Ishikawa (cell line): ENCODE measurements around the gene TNFAIP2.

Experiments
- CEBPB ChIP-seq: IDR thresholded peaks from 2 replicates; pipeline ENCODE4 v1.6.1; 2012
- CREB1 ChIP-seq: IDR thresholded peaks from 2 replicates; pipeline ENCODE4 v1.6.1; 2012; ENCODE audit warnings: low read depth
- EGR1 ChIP-seq: IDR thresholded peaks from 2 replicates; pipeline ENCODE4 v1.6.1; 2012
- EP300 ChIP-seq: IDR thresholded peaks from 2 replicates; pipeline ENCODE4 v1.6.1; 2012; ENCODE audit warnings: borderline replicate concordance
- FOXM1 ChIP-seq: IDR thresholded peaks from 2 replicates; pipeline ENCODE4 v1.6.1; 2012; ENCODE audit warnings: low read depth, borderline replicate concordance
- NFIC ChIP-seq: IDR thresholded peaks from 2 replicates; pipeline ENCODE4 v1.6.1; 2012
- RAD21 ChIP-seq: IDR thresholded peaks from 2 replicates; pipeline ENCODE4 v1.6.1; 2012; ENCODE audit warnings: low read depth
- REST ChIP-seq: IDR thresholded peaks from 2 replicates; pipeline ENCODE4 v1.6.1; 2012; ENCODE audit warnings: low read depth, mild to moderate bottlenecking
- TAF1 ChIP-seq: IDR thresholded peaks from 2 replicates; pipeline ENCODE4 v1.6.1; 2012; ENCODE audit warnings: low read depth, mild to moderate bottlenecking
- TCF12 ChIP-seq: IDR thresholded peaks from 2 replicates; pipeline ENCODE4 v1.6.1; 2012; ENCODE audit warnings: low read depth
- TEAD4 ChIP-seq: IDR thresholded peaks from 2 replicates; pipeline ENCODE4 v1.6.1; 2012
- USF1 ChIP-seq: IDR thresholded peaks from 2 replicates; pipeline ENCODE4 v1.6.1; 2012
- YY1 ChIP-seq: IDR thresholded peaks from 2 replicates; pipeline ENCODE4 v1.6.1; 2012; ENCODE audit warnings: low read depth
- ZBTB7A ChIP-seq: IDR thresholded peaks from 2 replicates; pipeline ENCODE4 v1.6.1; 2012; ENCODE audit warnings: low read depth
- TF ChIP-seq, protein P1 (sequence below): IDR thresholded peaks from 2 replicates; pipeline ENCODE4 v1.6.1; 2012

Gene TNFAIP2

DNA sequence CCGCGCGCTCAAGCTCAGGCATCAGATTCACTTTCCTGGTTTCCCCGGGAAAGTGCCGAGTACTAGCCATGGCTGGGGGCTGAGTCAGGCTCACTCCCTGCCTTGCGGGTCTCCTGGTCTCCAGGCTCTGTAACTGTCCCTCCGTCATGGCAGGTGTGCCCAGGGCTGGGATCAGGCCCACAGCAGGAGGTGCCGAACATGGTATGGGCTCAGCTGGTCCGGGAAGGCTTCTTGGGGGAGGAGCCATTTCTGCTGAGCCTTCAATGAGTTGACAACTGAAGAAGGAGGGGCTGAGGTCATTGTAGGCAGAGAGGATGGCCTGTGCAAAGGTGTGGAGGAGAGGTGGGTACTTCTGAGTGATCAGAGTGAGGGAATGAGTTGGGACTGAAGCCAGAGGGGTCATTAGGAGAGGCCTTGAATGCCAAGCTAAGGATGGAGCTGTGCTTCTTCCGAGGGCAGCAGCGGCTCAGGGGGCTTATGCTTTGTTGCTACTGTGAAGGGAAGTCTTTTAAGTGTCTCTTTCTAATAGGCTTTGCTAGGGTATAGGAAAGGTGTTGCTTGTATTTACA lies 28.0 kb upstream of the TNFAIP2 start:
- TF ChIP-seq NFIC (no peak), CREB1 (no peak), TAF1 (no peak), YY1 (no peak), FOXM1 (no peak), EGR1 (no peak), TEAD4 (no peak)
- TF ChIP-seq, protein P1, sequence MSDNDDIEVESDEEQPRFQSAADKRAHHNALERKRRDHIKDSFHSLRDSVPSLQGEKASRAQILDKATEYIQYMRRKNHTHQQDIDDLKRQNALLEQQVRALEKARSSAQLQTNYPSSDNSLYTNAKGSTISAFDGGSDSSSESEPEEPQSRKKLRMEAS = no peak

DNA sequence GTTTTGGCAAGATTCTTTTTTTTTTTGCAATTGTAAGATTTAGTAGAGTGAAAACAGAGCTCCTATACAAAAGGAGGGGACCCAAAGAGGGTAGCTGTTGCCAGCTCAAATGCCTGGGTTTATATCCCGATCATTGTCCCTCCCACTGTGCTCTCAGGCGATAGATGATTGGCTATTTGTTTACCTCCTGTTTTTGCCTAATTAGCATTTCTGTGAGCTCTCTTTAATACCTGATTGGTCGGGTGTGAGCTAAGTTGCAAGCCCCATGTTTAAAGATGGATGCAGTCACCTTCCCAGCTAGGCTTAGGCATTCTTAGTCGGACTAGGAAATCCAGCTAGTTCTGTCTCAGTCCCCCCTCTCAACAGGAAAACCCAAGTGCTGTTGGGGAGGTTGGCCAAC lies 26.9 kb upstream of the TNFAIP2 start:
- TF ChIP-seq EP300 (no peak), RAD21 (no peak), ZBTB7A (no peak), NFIC (no peak), CEBPB (no peak), REST (no peak), FOXM1 (no peak), EGR1 (no peak)
- TF ChIP-seq, protein P1 = no peak

DNA sequence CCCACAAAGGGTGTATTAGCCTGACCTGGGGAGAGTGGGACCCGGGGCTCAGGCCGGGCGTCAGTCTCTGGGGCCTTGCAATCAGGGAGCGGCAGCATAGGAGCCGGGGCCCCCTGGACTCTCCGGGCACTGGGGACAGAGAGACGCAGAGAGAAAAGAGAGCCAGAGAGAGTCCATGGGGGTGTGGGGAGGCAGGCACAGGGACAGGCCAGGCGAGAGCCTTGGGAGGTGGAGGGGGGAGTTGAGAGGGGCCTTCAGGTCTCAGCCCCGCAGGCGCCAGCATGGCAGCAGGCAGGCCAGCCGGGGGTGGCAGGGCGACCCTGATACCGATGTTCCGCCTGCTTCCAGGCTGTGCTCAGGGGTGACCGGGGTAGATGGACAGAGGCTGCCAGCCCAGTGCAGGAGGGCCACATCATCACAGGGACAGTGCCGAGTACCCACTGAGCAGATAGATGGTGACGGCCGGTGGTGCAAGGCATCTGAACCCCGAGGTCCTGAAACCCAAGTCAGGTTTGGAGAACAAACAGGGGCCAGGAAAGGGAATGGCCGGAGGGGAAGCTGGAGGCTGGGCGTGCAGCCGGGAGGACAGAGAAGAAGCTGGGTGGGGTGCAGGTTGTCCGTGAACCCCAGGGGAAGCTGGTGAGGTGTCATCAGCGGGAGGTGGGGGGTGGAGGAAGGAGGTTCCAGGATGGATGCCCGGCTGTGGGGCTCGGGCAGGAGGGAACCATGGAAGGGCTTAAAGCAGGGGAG lies 25.8 kb upstream of the TNFAIP2 start:
- no peak for TF ChIP-seq REST
- TF ChIP-seq YY1 = no peak
- TF ChIP-seq NFIC = no peak
- no peak for TF ChIP-seq CREB1
- no peak for TF ChIP-seq EP300
- no peak for TF ChIP-seq TCF12
- no peak for TF ChIP-seq TAF1
- no peak for TF ChIP-seq RAD21
- no peak for TF ChIP-seq ZBTB7A
- no peak for TF ChIP-seq CEBPB
- no peak for TF ChIP-seq TEAD4
- TF ChIP-seq, protein P1 = no peak
- no peak for TF ChIP-seq FOXM1
- TF ChIP-seq EGR1 = no peak
- TF ChIP-seq USF1 = no peak

DNA sequence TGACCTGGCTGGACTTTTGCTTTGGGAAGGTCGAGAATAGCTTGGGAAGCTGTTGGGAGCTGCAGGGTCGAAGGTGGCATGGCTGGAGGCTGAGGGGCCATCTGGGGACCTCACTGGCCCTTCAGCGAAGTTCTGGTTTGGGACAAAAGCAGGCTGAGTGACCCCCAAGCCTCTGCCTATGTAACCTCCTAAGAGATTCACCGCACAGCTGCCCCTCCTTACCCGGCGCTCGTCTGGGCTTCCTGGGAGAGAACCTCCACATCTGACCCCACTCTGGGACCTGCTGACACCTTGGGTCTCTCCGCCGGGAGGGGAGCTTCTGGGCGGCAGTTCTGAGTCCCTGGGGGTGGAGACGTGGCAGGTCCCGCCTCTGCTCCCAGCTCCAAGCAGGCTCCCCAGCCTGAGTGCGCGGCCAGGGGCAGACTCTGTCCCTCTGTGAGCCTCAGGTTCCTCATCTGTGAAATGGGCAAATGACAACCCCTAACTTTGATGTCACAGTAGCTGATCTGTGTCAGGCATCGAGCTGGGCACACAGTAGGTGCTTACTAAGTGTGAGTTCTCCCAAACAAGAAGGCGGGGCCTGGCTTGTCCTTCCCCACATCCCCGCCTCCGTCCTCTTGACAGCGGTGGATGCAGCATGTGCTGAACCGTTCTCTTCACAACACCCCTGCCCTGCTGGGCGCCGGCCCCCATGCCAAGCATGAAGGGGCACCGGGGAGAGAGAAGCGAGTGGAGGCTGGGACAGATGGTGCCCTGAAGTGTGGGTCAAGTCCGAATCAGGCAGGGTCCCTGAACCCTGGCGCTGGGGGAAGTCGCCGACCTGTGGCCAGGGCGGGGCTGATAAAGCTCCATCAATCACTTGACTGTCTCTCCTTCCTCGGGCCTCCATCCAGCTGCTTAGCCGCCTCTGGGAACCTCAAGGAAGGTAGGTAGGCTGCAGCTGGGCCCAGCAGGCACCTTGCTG lies 25.0 kb upstream of the TNFAIP2 start:
- TF ChIP-seq CEBPB (no peak), USF1 (no peak), EP300 (no peak), FOXM1 (no peak), REST (no peak), EGR1 (no peak), CREB1 (no peak), TEAD4 (no peak), NFIC (no peak), RAD21 (no peak), YY1 (no peak), TAF1 (no peak), TCF12 (no peak), ZBTB7A (no peak)
- TF ChIP-seq, protein P1 = no peak
